Uterus (tissue), 4 donors: Measurements from ENCODE around the gene TCF23. TPM values are rescaled to one million over a fixed set of nuclear protein-coding genes. Genes with fewer than 3 reads are reported as not detected.

Experiments
- DNase-seq, 2 donors: peaks; one replicate each; pipeline ENCODE4 v3.0.0-alpha.2; 2019 to 2020
- H3K27ac ChIP-seq, 2 donors: fragments of 200-600 bp; sonication (generic); 1 replicate in 1 of 2; 2 replicates in 1 of 2; pipeline ENCODE4 v1.5.1; 2016 to 2018
- H3K27me3 ChIP-seq, 2 donors: fragments of 200-600 bp; sonication (generic); one replicate each; pipeline ENCODE4 v1.5.1; 2018 to 2019; ENCODE audit warnings: control low read depth in 1 of 2
- H3K36me3 ChIP-seq, 2 donors: fragments of 200-600 bp; sonication (generic); one replicate each; pipeline ENCODE4 v1.5.1; 2019; ENCODE audit warnings: control low read depth in 1 of 2
- H3K4me1 ChIP-seq, 2 donors: fragments of 200-600 bp; sonication (generic); one replicate each; pipeline ENCODE4 v1.5.1; 2018 to 2019; ENCODE audit warnings: control low read depth in 1 of 2
- H3K4me3 ChIP-seq, 2 donors: fragments of 200-600 bp; sonication (generic); 1 replicate in 1 of 2; 2 replicates in 1 of 2; pipeline ENCODE4 v1.5.1; 2018 to 2019; ENCODE audit warnings: mild to moderate bottlenecking in 1 of 2
- H3K9me3 ChIP-seq, 2 donors: fragments of 200-600 bp; sonication (generic); one replicate each; pipeline ENCODE4 v1.5.1; 2019; ENCODE audit warnings: control low read depth in 1 of 2
- CTCF ChIP-seq, 4 experiments: fragments of 200-600 bp in 2 of 4; fragments of 450-650 bp in 2 of 4; sonication (generic) in 2 of 4; IDR thresholded peaks; one replicate each; pipeline ENCODE4 v1.5.1; 2016 to 2019; ENCODE audit warnings: antibody characterized with exemption in 4 of 4, mild to moderate bottlenecking in 2 of 4, moderate library complexity in 1 of 4
- POLR2A ChIP-seq, 2 donors: fragments of 450-650 bp; IDR thresholded peaks; one replicate each; pipeline ENCODE4 v1.6.1; 2016; ENCODE audit warnings: antibody characterized with exemption in 2 of 2, mild to moderate bottlenecking in 1 of 2, moderate library complexity in 1 of 2
- intact Hi-C: fragments of 100-400 bp; cut with DNase I; formaldehyde crosslinking; loops from one replicate; pipeline ENCODE4 v1.15.1; 2023; ENCODE audit warnings: low total_unique reads
- total RNA-seq, 4 donors: library from RNA; depleted of rRNA in 3 of 4; stranded (reverse); fragments of >200 nt in 3 of 4; gene quantifications; one replicate each; pipeline versions ENCODE4 v1.1.0 to v1.2.4, GENCODE V29; 2014 to 2023
- donor health status: DM: yes; HTN: yes; CAD: no.

Gene TCF23
- total RNA-seq, 4 donors from 2014 or later = 19.4 to 84.6 (median 32.0) TPM

GRCh38 chr2:27150639-27151230 is 1.9 kb downstream of the TCF23 start:
- DNase-seq = peak; percentile 53 to 67

DNA sequence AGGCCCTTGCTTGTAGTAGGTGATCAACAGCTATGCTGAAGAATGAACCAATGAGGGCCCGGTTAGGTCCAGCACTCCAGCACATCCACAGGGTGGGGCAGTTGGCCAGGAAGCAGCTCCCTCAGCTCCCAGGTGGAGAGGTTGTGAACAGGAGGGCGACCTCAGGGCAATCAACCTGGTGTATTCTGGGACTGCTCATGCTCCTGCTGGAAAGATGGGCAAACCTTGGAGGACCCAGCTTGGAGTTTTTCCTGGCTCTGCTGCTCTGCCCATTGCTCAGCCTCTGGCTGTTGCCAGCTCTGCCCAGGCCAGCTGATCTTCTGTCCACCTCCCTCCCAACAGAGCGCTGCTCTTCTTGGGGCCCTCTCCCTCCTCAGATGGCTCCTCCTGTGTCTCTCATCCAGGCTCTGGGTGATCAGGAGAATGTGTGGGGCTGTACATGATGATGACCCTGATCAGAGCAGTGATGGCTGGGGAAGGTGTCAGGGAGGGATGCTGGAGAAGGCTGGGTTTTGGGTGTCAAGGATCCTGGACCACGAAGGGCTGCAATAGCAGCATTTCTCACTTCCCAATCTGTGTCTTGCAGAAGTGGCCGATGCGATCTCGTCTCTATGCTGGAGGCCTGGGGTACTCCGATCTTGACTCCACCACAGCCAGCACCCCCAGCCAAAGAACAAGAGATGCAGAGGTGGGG is 3.4 kb downstream of the TCF23 start:
- Histone ChIP-seq H3K27me3 (no peaks in the 10 kb centered on the region), H3K9me3 (no peaks in the 10 kb centered on the region), H3K36me3 (no peaks in the 10 kb centered on the region), H3K27ac (peak overlapping the region; percentile 92 to 93), H3K4me1 (peaks cover 4 to 11% of the 10 kb centered on the region in 2 donors), H3K4me3 (no peak overlapping the region)
- TF ChIP-seq POLR2A (IDR thresholded peaks at IDR 0.05) (no peak), CTCF (IDR thresholded peaks at IDR 0.05) (no peak)
- intact Hi-C loops = no loop called here
- DNase-seq = no peak

More at GRCh38 chr2:27150639-27151230, 1.9 kb downstream of the TCF23 start:
- H3K4me1 ChIP-seq = peaks cover 4 to 11% of the 10 kb centered on the region in 2 donors
- no peaks in the 10 kb centered on the region for H3K27me3 ChIP-seq
- no peaks in the 10 kb centered on the region for H3K9me3 ChIP-seq
- peak overlapping the region; percentile 92 to 93 for H3K27ac ChIP-seq
- intact Hi-C loops = no loop called here
- no peaks in the 10 kb centered on the region for H3K36me3 ChIP-seq
- no peak for TF ChIP-seq POLR2A (IDR thresholded peaks at IDR 0.05)
- peak overlapping the region; percentile 45 to 49 for H3K4me3 ChIP-seq

GRCh38 chr2:27152796-27153464 is 4.1 kb downstream of the TCF23 start:
- DNase-seq = no peak
- Histone ChIP-seq H3K9me3 (no peaks in the 10 kb centered on the region), H3K4me3 (no peak overlapping the region), H3K27ac (peak overlapping the region; percentile 92 to 93), H3K36me3 (no peaks in the 10 kb centered on the region), H3K27me3 (no peaks in the 10 kb centered on the region), H3K4me1 (peaks cover 4 to 11% of the 10 kb centered on the region in 2 donors)
- TF ChIP-seq POLR2A (IDR thresholded peaks at IDR 0.05) (no peak), CTCF (IDR thresholded peaks at IDR 0.05) (no peak)
- intact Hi-C loops = no loop called here

- Histone ChIP-seq H3K36me3 (no peaks in the 10 kb centered on the region), H3K4me3 (no peak overlapping the region), H3K27me3 (no peaks in the 10 kb centered on the region), H3K27ac (peak overlapping the region; percentile 92 to 93), H3K9me3 (no peaks in the 10 kb centered on the region), H3K4me1 (peaks cover 4 to 11% of the 10 kb centered on the region in 2 donors)
- DNase-seq = peak; percentile 91 to 94
- intact Hi-C loops = no loop called here
- no peak for TF ChIP-seq POLR2A (IDR thresholded peaks at IDR 0.05)
- TF ChIP-seq CTCF (IDR thresholded peaks at IDR 0.05) = no peak
Measured at GRCh38 chr2:27154488-27154887, 5.7 kb downstream of the TCF23 start.

DNA sequence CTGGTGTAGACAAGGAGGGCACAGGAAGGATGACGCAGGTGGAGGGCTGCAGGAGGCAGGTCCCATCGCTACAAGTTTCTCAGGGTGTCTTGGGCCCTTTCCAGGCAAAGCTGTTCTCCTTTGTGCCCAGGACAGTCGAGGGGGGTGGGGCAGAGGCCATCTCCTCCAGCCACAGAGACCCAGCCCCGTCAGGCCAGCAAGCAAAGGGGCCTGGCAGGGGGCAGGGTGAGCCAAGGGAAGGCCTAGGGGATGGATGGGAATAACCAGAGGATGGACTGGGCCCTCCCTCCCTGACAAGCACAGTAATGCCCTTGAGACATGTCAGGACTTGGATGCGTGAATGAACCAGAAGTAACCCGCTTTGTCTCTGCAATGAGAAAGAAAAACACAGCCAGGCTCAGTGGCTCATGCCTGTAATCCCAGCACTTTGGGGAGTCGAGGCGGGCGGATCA is 6.3 kb downstream of the TCF23 start:
- peak in 1 of 2 donors; percentile 49 for DNase-seq
- Histone ChIP-seq H3K27ac (peak overlapping the region; percentile 92 to 93), H3K27me3 (no peaks in the 10 kb centered on the region), H3K4me3 (no peak overlapping the region), H3K36me3 (no peaks in the 10 kb centered on the region), H3K9me3 (no peaks in the 10 kb centered on the region), H3K4me1 (peaks cover 4 to 11% of the 10 kb centered on the region in 2 donors)
- intact Hi-C loops = no loop called here
- TF ChIP-seq POLR2A (IDR thresholded peaks at IDR 0.05) (no peak), CTCF (IDR thresholded peaks at IDR 0.05) (no peak)
